ENCODE results near the gene MEIS1. TPM values are rescaled to one million over a fixed set of nuclear protein-coding genes. Genes with fewer than 3 reads are reported as not detected.

MEIS1 gene
- polyA plus RNA-seq, 1 donor (not counting 4 experiments of a cell fraction or from before 2014, with no cell fraction given) = 3.1 TPM

DNA sequence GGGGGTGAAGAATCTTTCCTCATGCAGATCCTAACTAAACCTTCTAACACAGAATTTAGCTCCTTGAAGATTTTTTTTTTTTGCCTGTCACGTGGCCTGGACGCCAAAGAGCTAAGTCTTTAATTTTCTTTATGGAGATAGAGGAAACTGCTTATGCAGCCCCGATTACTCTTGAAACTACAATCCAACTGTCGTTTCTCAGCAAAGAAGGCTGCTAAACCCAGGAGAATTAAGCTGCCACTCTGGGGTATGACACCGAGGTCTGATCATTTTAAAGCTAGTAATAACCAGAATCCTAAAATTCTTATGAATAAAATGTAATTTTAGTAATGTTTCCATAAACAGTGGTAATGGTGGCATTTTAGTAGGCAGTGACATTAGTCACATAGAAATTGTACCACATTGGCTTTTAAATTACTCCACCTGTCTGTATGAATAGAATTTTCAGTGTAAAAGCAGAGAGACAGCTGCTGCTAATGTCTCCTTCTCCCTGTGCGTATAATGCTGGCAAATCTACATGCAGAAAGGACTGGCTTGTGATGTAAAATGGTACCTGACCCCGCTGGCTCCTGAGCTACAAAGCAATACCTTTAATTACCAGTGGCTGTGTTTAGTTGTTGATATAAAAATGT is 86.5 kb downstream of the MEIS1 start:
- H4K20me1 ChIP-seq (ENCODE audit: control insufficient read depth, extremely low read depth, insufficient read depth, low read length) = no peaks in the 10 kb centered on the region
- FAIRE-seq (no peak), DNase-seq (ENCODE audit: low read depth, low spot score) (no peak)
- H3K9me1 ChIP-seq (ENCODE audit: control insufficient read depth, extremely low read depth, insufficient read depth, low read length) = no peaks in the 10 kb centered on the region
- no peaks in the 10 kb centered on the region for H3K4me1 ChIP-seq (ENCODE audit: control insufficient read depth, extremely low read depth, insufficient read depth, low read length)
- no peak overlapping the region for H3K4me2 ChIP-seq (ENCODE audit: control insufficient read depth, extremely low read depth, insufficient read depth, low read depth, low read length)
- no peaks in the 10 kb centered on the region for H3K27me3 ChIP-seq (ENCODE audit: control insufficient read depth, extremely low read depth, insufficient read depth, low read length)
- no peak overlapping the region for H3K4me3 ChIP-seq (ENCODE audit: control insufficient read depth in 2 of 3, extremely low read depth in 1 of 3, insufficient read depth in 2 of 3, low read depth in 1 of 3, low read length in 3 of 3)
- dilution Hi-C loops (cut with MboI; ENCODE audit: extremely low pct_ligation_motif_present, low sequenced_read_pairs) = no loop called here
- no peak overlapping the region for H2AFZ ChIP-seq (ENCODE audit: control insufficient read depth, low read length)
- H3K36me3 ChIP-seq (ENCODE audit: control insufficient read depth in 2 of 2, extremely low read depth in 1 of 2, insufficient read depth in 2 of 2, low read length in 2 of 2) = no peaks in the 10 kb centered on the region
- H3K27ac ChIP-seq (ENCODE audit: control insufficient read depth, insufficient read depth, low read length) = no peak overlapping the region
- no peaks in the 10 kb centered on the region for H3K79me2 ChIP-seq (ENCODE audit: control insufficient read depth, insufficient read depth, low read length)
- no peak overlapping the region for H3K9ac ChIP-seq (ENCODE audit: control insufficient read depth, extremely low read depth, insufficient read depth, low read length)
- TF ChIP-seq, protein P1, sequence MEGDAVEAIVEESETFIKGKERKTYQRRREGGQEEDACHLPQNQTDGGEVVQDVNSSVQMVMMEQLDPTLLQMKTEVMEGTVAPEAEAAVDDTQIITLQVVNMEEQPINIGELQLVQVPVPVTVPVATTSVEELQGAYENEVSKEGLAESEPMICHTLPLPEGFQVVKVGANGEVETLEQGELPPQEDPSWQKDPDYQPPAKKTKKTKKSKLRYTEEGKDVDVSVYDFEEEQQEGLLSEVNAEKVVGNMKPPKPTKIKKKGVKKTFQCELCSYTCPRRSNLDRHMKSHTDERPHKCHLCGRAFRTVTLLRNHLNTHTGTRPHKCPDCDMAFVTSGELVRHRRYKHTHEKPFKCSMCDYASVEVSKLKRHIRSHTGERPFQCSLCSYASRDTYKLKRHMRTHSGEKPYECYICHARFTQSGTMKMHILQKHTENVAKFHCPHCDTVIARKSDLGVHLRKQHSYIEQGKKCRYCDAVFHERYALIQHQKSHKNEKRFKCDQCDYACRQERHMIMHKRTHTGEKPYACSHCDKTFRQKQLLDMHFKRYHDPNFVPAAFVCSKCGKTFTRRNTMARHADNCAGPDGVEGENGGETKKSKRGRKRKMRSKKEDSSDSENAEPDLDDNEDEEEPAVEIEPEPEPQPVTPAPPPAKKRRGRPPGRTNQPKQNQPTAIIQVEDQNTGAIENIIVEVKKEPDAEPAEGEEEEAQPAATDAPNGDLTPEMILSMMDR (optimal IDR thresholded peaks at IDR 0.05 in 1 of 3, IDR thresholded peaks at IDR 0.05 in 1 of 3, conservative IDR thresholded peaks at IDR 0.05 in 1 of 3; ENCODE audit: extremely low read depth in 1 of 3, insufficient read depth in 2 of 3, low read length in 3 of 3) = no peak
- no peak for TF ChIP-seq EZH2 (IDR thresholded peaks at IDR 0.05; ENCODE audit: low read length)
- no peaks in the 10 kb centered on the region for H3K9me3 ChIP-seq (ENCODE audit: control insufficient read depth, low read depth, low read length)

DNA sequence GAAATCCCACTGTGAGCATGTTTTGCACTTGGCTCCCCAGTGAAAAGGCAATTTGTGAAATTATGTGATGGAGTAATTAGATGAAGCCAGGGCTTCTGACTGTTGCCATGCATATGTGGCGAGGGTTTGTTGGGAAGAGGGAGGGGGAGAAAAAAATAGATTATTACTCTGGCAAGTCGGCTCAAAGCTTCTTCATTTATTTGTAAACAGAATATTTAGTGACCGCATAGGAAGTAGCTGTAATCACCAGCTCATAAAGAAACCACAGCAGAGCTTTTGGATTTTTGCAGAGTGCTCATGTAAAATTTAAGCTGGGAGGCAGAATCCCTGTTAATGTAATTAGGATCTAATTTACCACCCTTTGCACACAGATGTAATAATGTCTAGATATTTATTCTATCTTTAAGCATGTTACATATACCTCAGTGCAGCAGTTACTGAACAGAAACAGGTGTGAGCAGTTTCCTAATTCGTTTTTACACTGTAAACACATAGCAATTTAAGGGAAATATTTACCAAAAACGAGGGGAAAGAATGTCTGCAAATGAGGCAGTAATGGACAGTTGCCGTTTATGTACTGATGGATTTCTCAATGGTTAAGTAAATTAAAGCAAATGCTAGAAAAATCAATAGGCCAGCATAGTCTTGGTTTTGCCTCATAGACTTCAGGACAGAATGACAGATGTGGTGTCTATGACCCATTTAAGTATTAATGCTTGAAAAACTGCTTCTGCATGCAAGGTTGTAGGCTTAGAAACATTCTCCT is 87.9 kb downstream of the MEIS1 start:
- Histone ChIP-seq H3K4me3 (ENCODE audit: control insufficient read depth in 2 of 3, extremely low read depth in 1 of 3, insufficient read depth in 2 of 3, low read depth in 1 of 3, low read length in 3 of 3) (no peak overlapping the region), H3K4me2 (ENCODE audit: control insufficient read depth, extremely low read depth, insufficient read depth, low read depth, low read length) (no peak overlapping the region), H3K9ac (ENCODE audit: control insufficient read depth, extremely low read depth, insufficient read depth, low read length) (no peak overlapping the region), H3K9me1 (ENCODE audit: control insufficient read depth, extremely low read depth, insufficient read depth, low read length) (no peaks in the 10 kb centered on the region), H3K27ac (ENCODE audit: control insufficient read depth, insufficient read depth, low read length) (no peak overlapping the region), H3K79me2 (ENCODE audit: control insufficient read depth, insufficient read depth, low read length) (no peaks in the 10 kb centered on the region), H3K36me3 (ENCODE audit: control insufficient read depth in 2 of 2, extremely low read depth in 1 of 2, insufficient read depth in 2 of 2, low read length in 2 of 2) (no peaks in the 10 kb centered on the region), H3K9me3 (ENCODE audit: control insufficient read depth, low read depth, low read length) (no peaks in the 10 kb centered on the region), H3K4me1 (ENCODE audit: control insufficient read depth, extremely low read depth, insufficient read depth, low read length) (no peaks in the 10 kb centered on the region), H3K27me3 (ENCODE audit: control insufficient read depth, extremely low read depth, insufficient read depth, low read length) (no peaks in the 10 kb centered on the region), H2AFZ (ENCODE audit: control insufficient read depth, low read length) (no peak overlapping the region), H4K20me1 (ENCODE audit: control insufficient read depth, extremely low read depth, insufficient read depth, low read length) (no peaks in the 10 kb centered on the region)
- no peak for FAIRE-seq
- no peak for TF ChIP-seq EZH2 (IDR thresholded peaks at IDR 0.05; ENCODE audit: low read length)
- TF ChIP-seq, protein P1 (optimal IDR thresholded peaks at IDR 0.05 in 1 of 3, IDR thresholded peaks at IDR 0.05 in 1 of 3, conservative IDR thresholded peaks at IDR 0.05 in 1 of 3; ENCODE audit: extremely low read depth in 1 of 3, insufficient read depth in 2 of 3, low read length in 3 of 3) = no peak
- no peak for DNase-seq (ENCODE audit: low read depth, low spot score)
- dilution Hi-C loops (cut with MboI; ENCODE audit: extremely low pct_ligation_motif_present, low sequenced_read_pairs) = no loop called here

Data from keratinocyte (primary cell).